SK-N-SH (cell line): Measurements from ENCODE around the gene UFSP1. TPM values are rescaled to one million over a fixed set of nuclear protein-coding genes. Genes with fewer than 3 reads are reported as not detected.
"Not testable (repeated sequence)": the region's sequence is repeated elsewhere in the genome, so short reads cannot be mapped to it uniquely, and the experiment has no call there.

ENCODE experiments used
- CTCF ChIA-PET: fragments of 300-600, 350-600 bp; formaldehyde crosslinking; extraction: SDS; loops from one replicate; lab custom pipeline; 2021; lab: Yijun Ruan, JAX
- POLR2A ChIA-PET: fragments of 350-600 bp; sonication (Branson Sonifier 250); formaldehyde crosslinking; extraction: SDS; loops from one replicate; lab custom pipeline; 2020; ENCODE audit warnings: antibody characterized with exemption, inconsistent platforms; lab: Yijun Ruan, JAX
- DNase-seq: peaks from one replicate; pipeline ENCODE4 v3.0.0; 2012
- H2AFZ ChIP-seq: fragments of 200-600 bp; sonication (generic); 2 replicates; pipeline ENCODE4 v1.8.1; 2016; ENCODE audit warnings: antibody characterized with exemption, mild to moderate bottlenecking, low read depth
- H3F3A ChIP-seq: fragments of 200-600 bp; sonication (generic); replicated peaks from 2 replicates; pipeline ENCODE3; 2016; ENCODE audit warnings: antibody characterized with exemption, mild to moderate bottlenecking; ENCODE audit not compliant: insufficient read depth
- H3K27ac ChIP-seq, 2 experiments: fragments of 200-500 bp in 1 of 2; fragments of 200-600 bp in 1 of 2; sonication (Bioruptor generic) in 1 of 2; sonication (generic), shearing (Covaris generic) in 1 of 2; 2 replicates each; pipeline versions ENCODE4 v1.5.1 to v1.6.1; 2014 to 2016; ENCODE audit warnings: low read depth in 2 of 2, inconsistent platforms in 1 of 2, low read length in 1 of 2, mild to moderate bottlenecking in 1 of 2, mixed read lengths in 1 of 2
- H3K27me3 ChIP-seq: fragments of 200-600 bp; sonication (generic), shearing (Covaris generic); 2 replicates; pipeline ENCODE4 v1.6.1; 2016; ENCODE audit warnings: mixed run types; ENCODE audit not compliant: insufficient read depth
- H3K36me3 ChIP-seq, 2 experiments: fragments of 200-500 bp in 1 of 2; fragments of 200-600 bp in 1 of 2; sonication (Bioruptor generic) in 1 of 2; sonication (generic) in 1 of 2; replicated peaks in 1 of 2; 2 replicates each; pipeline versions ENCODE3 to v1.5.1; 2014 to 2016; ENCODE audit warnings: low read length in 1 of 2, mild to moderate bottlenecking in 1 of 2; ENCODE audit not compliant: insufficient read depth in 2 of 2, control insufficient read depth in 1 of 2
- H3K4me1 ChIP-seq, 2 experiments: fragments of 200-500 bp in 1 of 2; fragments of 200-600 bp in 1 of 2; sonication (Bioruptor generic) in 1 of 2; sonication (generic), shearing (Covaris generic) in 1 of 2; 2 replicates each; pipeline versions ENCODE4 v1.5.1 to v1.6.1; 2014 to 2016; ENCODE audit warnings: low read depth in 1 of 2, low read length in 1 of 2, mixed run types in 1 of 2; ENCODE audit not compliant: insufficient read depth in 2 of 2, control insufficient read depth in 1 of 2
- H3K4me2 ChIP-seq: fragments of 200-600 bp; sonication (generic), shearing (Covaris generic); 2 replicates; pipeline ENCODE4 v1.6.1; 2017; ENCODE audit warnings: mixed run types
- H3K4me3 ChIP-seq, 2 experiments: fragments of 200-500 bp in 1 of 2; fragments of 200-600 bp in 1 of 2; sonication (Bioruptor generic) in 1 of 2; sonication (generic), shearing (Covaris generic) in 1 of 2; 2 replicates each; pipeline versions ENCODE4 v1.5.1 to v1.8.1; 2014 to 2016; ENCODE audit warnings: low read depth in 2 of 2, inconsistent platforms in 1 of 2, low read length in 1 of 2, mild to moderate bottlenecking in 1 of 2, mixed read lengths in 1 of 2, moderate library complexity in 1 of 2
- H3K79me2 ChIP-seq: fragments of 200-600 bp; sonication (generic); 2 replicates; pipeline ENCODE4 v1.8.1; 2017; ENCODE audit warnings: mild to moderate bottlenecking; ENCODE audit not compliant: insufficient read depth
- H3K9ac ChIP-seq: fragments of 200-600 bp; sonication (generic); 2 replicates; pipeline ENCODE4 v1.6.1; 2017; ENCODE audit warnings: mixed run types
- H3K9me2 ChIP-seq: fragments of 200-600 bp; sonication (generic); 2 replicates; pipeline ENCODE4 v1.6.1; 2017; ENCODE audit warnings: mixed run types
- H3K9me3 ChIP-seq: fragments of 200-600 bp; sonication (generic); 2 replicates; pipeline ENCODE4 v1.6.1; 2017; ENCODE audit warnings: mixed run types, mild to moderate bottlenecking, moderate library complexity
- H4K20me1 ChIP-seq: fragments of 200-600 bp; sonication (generic); 2 replicates; pipeline ENCODE4 v1.6.1; 2017; ENCODE audit warnings: mild to moderate bottlenecking, mixed run types; ENCODE audit not compliant: insufficient read depth
- CHD2 ChIP-seq: fragments of 150-350 bp; IDR thresholded peaks from 2 replicates; pipeline ENCODE4 v1.6.1; 2018; ENCODE audit warnings: low read length; ENCODE audit not compliant: partially characterized antibody
- EZH2phosphoT487 ChIP-seq: fragments of 200-600 bp; sonication (generic); IDR thresholded peaks from 2 replicates; pipeline ENCODE4 v1.6.1; 2017; ENCODE audit warnings: low read depth, mixed run types, mild to moderate bottlenecking, antibody characterized with exemption, moderate library complexity, borderline replicate concordance
- FOSL2 ChIP-seq: IDR thresholded peaks from 2 replicates; pipeline ENCODE4 v1.4.0; 2012; ENCODE audit warnings: low read depth, mild to moderate bottlenecking, moderate library complexity, borderline replicate concordance
- GABPA ChIP-seq: IDR thresholded peaks from 2 replicates; pipeline ENCODE4 v1.4.0; 2012; ENCODE audit warnings: low read depth, mild to moderate bottlenecking
- MXI1 ChIP-seq: IDR thresholded peaks from 2 replicates; pipeline ENCODE4 v1.6.1; 2012; ENCODE audit warnings: mild to moderate bottlenecking, low read depth, low read length, improper control_type of control experiment
- NFIC ChIP-seq: IDR thresholded peaks from 2 replicates; pipeline ENCODE4 v1.4.0; 2012; ENCODE audit warnings: borderline replicate concordance
- RAD21 ChIP-seq: IDR thresholded peaks from 2 replicates; pipeline ENCODE4 v1.6.1; 2012; ENCODE audit warnings: mild to moderate bottlenecking, low read length
- RCOR1 ChIP-seq: fragments of 150-350 bp; IDR thresholded peaks from 2 replicates; pipeline ENCODE4 v1.6.1; 2017; ENCODE audit warnings: antibody characterized with exemption, low read length
- RFX5 ChIP-seq: IDR thresholded peaks from 2 replicates; pipeline ENCODE4 v1.6.1; 2012; ENCODE audit warnings: mild to moderate bottlenecking, improper control_type of control experiment, low read length
- SIN3A ChIP-seq: IDR thresholded peaks from 2 replicates; pipeline ENCODE4 v1.6.1; 2012; ENCODE audit warnings: low read depth, mild to moderate bottlenecking, low read length, moderate library complexity, borderline replicate concordance
- WGBS: methylation state at CpG from one replicate; pipeline ENCODE4 v1.1.6; 2017; ENCODE audit warnings: low lambda C conversion rate; 5-methylcytosine and 5-hydroxymethylcytosine counted together
- polyA plus RNA-seq, 3 experiments: library from polyadenylated mRNA; depleted of rRNA; stranded (reverse); fragments of >200 nt; gene quantifications; 2 replicates each; pipeline ENCODE4 v1.2.3, GENCODE V29; 2012
- TF ChIP-seq, protein P1 (sequence below): fragments of 200-600 bp; sonication (generic); IDR thresholded peaks from 2 replicates; pipeline ENCODE4 v1.6.1; 2017; ENCODE audit warnings: antibody characterized with exemption, mild to moderate bottlenecking, moderate library complexity

Gene UFSP1
- polyA plus RNA-seq, 1 of the 3 experiments (the other 2 are of a cell fraction): 4.5 TPM

DNA sequence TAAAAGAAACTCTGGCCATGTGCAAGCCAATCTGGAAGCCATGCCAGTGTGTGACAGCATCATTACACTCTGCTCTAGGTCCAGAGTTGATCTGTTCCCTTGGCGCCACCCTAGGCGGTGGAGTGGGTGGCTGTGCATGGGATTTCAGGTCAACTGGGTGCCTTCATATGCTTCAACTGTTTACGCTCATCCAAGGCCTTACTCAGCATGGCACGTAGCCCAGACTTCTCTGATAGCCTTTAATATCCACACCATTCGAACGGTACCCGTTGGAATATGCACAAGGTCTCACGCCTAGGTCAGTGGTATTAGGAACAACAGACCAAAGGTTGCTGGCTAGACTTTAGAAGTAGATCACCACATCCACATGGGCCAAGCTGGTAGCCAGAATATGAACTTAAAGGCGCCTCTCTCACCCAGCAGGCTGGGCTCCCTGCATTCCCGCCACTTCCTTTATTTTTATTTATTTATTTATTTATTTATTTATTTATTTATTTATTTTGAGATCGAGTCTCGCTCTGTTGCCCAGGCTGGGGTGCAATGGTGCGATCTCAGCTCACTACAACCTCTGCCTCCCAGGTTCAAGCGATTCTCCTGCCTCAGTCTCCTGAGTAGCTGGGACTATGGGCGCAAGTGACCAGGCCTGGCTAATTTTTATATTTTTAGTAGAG, 24.8 kb upstream of the UFSP1 start:
- Histone ChIP-seq H3K27ac (no peak overlapping the region), H3K9ac (no peak overlapping the region), H3K79me2 (no peaks in the 10 kb centered on the region), H3K9me3 (no peaks in the 10 kb centered on the region), H4K20me1 (no peaks in the 10 kb centered on the region), H3K36me3 (no peaks in the 10 kb centered on the region), H3K27me3 (peaks cover 30% of the 10 kb centered on the region; the same call in 1 of the 2 replicates), H3K4me3 (no peak overlapping the region), H3K4me1 (no peaks in the 10 kb centered on the region), H3F3A (no peaks in the 10 kb centered on the region), H2AFZ (no peak overlapping the region), H3K9me2 (no peaks in the 10 kb centered on the region), H3K4me2 (no peak overlapping the region)
- CTCF ChIA-PET: no interaction called here
- POLR2A ChIA-PET: interaction anchor here (0.7 kb wide), 1 partner anchor 208 kb away, joined by 3 read pairs; no protein-coding TSS in a partner anchor
- no peak for DNase-seq
- WGBS: 79% methylated on average over 15 of the region's 15 CpGs
- TF ChIP-seq SIN3A: no peak
- no peak for TF ChIP-seq CHD2
- TF ChIP-seq NFIC: no peak
- no peak for TF ChIP-seq GABPA
- no peak for TF ChIP-seq MXI1
- no peak for TF ChIP-seq EZH2phosphoT487

GRCh38 chr7:100911484-100911883, 22.0 kb upstream of the UFSP1 start:
- CTCF ChIA-PET: interaction anchor here (1.2 to 3.6 kb wide), 5 partner anchors 14 to 166 kb away, joined by 3 to 19 read pairs (median 12); partner anchors contain the start of gene ACHE
- H3K27ac ChIP-seq: no peak overlapping the region
- no peaks in the 10 kb centered on the region for H3K4me1 ChIP-seq
- no peak overlapping the region for H3K9ac ChIP-seq
- H3K9me3 ChIP-seq: no peaks in the 10 kb centered on the region
- no peak for DNase-seq
- TF ChIP-seq CHD2: no peak
- TF ChIP-seq, protein P1, sequence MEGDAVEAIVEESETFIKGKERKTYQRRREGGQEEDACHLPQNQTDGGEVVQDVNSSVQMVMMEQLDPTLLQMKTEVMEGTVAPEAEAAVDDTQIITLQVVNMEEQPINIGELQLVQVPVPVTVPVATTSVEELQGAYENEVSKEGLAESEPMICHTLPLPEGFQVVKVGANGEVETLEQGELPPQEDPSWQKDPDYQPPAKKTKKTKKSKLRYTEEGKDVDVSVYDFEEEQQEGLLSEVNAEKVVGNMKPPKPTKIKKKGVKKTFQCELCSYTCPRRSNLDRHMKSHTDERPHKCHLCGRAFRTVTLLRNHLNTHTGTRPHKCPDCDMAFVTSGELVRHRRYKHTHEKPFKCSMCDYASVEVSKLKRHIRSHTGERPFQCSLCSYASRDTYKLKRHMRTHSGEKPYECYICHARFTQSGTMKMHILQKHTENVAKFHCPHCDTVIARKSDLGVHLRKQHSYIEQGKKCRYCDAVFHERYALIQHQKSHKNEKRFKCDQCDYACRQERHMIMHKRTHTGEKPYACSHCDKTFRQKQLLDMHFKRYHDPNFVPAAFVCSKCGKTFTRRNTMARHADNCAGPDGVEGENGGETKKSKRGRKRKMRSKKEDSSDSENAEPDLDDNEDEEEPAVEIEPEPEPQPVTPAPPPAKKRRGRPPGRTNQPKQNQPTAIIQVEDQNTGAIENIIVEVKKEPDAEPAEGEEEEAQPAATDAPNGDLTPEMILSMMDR: no peak
- TF ChIP-seq RAD21: no peak
- TF ChIP-seq FOSL2: no peak
- TF ChIP-seq RCOR1: no peak
- TF ChIP-seq RFX5: no peak
- H3K9me2 ChIP-seq: no peaks in the 10 kb centered on the region
- H3K4me2 ChIP-seq: no peak overlapping the region
- WGBS: 18% methylated on average over 3 of the region's 3 CpGs
- no peaks in the 10 kb centered on the region for H3F3A ChIP-seq
- H3K79me2 ChIP-seq: no peaks in the 10 kb centered on the region
- H3K4me3 ChIP-seq: no peak overlapping the region
- no peaks in the 10 kb centered on the region for H3K36me3 ChIP-seq
- H4K20me1 ChIP-seq: no peaks in the 10 kb centered on the region
- no peak overlapping the region for H2AFZ ChIP-seq
- peaks cover 31% of the 10 kb centered on the region; the same call in 1 of the 2 replicates for H3K27me3 ChIP-seq
- POLR2A ChIA-PET: no interaction called here

GRCh38 chr7:100910443-100910842, 20.9 kb upstream of the UFSP1 start:
- H2AFZ ChIP-seq, DNase-seq, H4K20me1 ChIP-seq, H3F3A ChIP-seq, H3K4me1 ChIP-seq, H3K4me2 ChIP-seq, H3K36me3 ChIP-seq, H3K4me3 ChIP-seq, H3K9me3 ChIP-seq, H3K9me2 ChIP-seq, H3K79me2 ChIP-seq, H3K9ac ChIP-seq, H3K27ac ChIP-seq, POLR2A ChIA-PET: not testable (repeated sequence)
- H3K27me3 ChIP-seq: peaks cover 31% of the 10 kb centered on the region
- CTCF ChIA-PET: interaction anchor here (0.9 to 3.6 kb wide), 8 partner anchors 12 to 184 kb away, joined by 3 to 19 read pairs (median 6); partner anchors contain the start of gene ACHE
- WGBS: 61% methylated on average over 7 of the region's 7 CpGs
